Neural progenitor cell (in vitro differentiated cells): Measurements from ENCODE around the gene MAPK4. TPM values are rescaled to one million over a fixed set of nuclear protein-coding genes. Genes with fewer than 3 reads are reported as not detected.

Experiments used
- DNase-seq: peaks from one replicate; pipeline ENCODE4 v3.0.0-alpha.2; 2016; ENCODE audit warnings: low spot score
- H2AFZ ChIP-seq: fragments of 200-600 bp; sonication (generic); replicated peaks from 2 replicates; pipeline ENCODE4 v1.6.1; 2016; ENCODE audit warnings: antibody characterized with exemption
- H3F3A ChIP-seq: fragments of 200-600 bp; sonication (generic); 2 replicates; pipeline ENCODE4 v1.6.1; 2016; ENCODE audit warnings: antibody characterized with exemption, low read depth
- H3K27ac ChIP-seq: fragments of 200-600 bp; sonication (generic); 2 replicates; pipeline ENCODE4 v1.5.1; 2016; ENCODE audit warnings: mild to moderate bottlenecking
- H3K27me3 ChIP-seq: fragments of 200-600 bp; sonication (generic); 2 replicates; pipeline ENCODE4 v1.6.1; 2016; ENCODE audit warnings: mild to moderate bottlenecking, moderate library complexity
- H3K36me3 ChIP-seq: fragments of 200-600 bp; sonication (generic); 2 replicates; pipeline ENCODE4 v1.5.1; 2016
- H3K4me1 ChIP-seq: fragments of 200-600 bp; sonication (generic); 2 replicates; pipeline ENCODE4 v1.6.1; 2016; ENCODE audit warnings: mixed run types
- H3K4me2 ChIP-seq: fragments of 200-600 bp; sonication (generic); 2 replicates; pipeline ENCODE4 v1.6.1; 2016
- H3K4me3 ChIP-seq: fragments of 200-600 bp; sonication (generic); 2 replicates; pipeline ENCODE4 v1.5.1; 2016
- H3K79me2 ChIP-seq: fragments of 200-600 bp; sonication (generic); 2 replicates; pipeline ENCODE4 v1.6.1; 2016; ENCODE audit warnings: low read depth
- H3K9ac ChIP-seq: fragments of 200-600 bp; sonication (generic); 2 replicates; pipeline ENCODE4 v1.6.1; 2016
- H3K9me3 ChIP-seq: fragments of 200-600 bp; sonication (generic); 2 replicates; pipeline ENCODE4 v1.5.1; 2016; ENCODE audit warnings: low read depth
- H4K20me1 ChIP-seq: fragments of 200-600 bp; sonication (generic); 2 replicates; pipeline ENCODE4 v1.6.1; 2016; ENCODE audit warnings: low read depth
- H3K27ac Mint-ChIP-seq: 3 replicates; pipeline ENCODE4 v1.8.0; 2021; ENCODE audit warnings: mixed read lengths
- H3K27me3 Mint-ChIP-seq: 2 replicates; pipeline ENCODE4 v1.8.0; 2022; ENCODE audit warnings: low read depth, mild to moderate bottlenecking, inconsistent platforms, moderate library complexity, mixed read lengths; ENCODE audit not compliant: insufficient read depth
- H3K36me3 Mint-ChIP-seq: 3 replicates; pipeline ENCODE4 v1.8.0; 2021; ENCODE audit warnings: mixed read lengths
- H3K4me1 Mint-ChIP-seq: 3 replicates; pipeline ENCODE4 v1.8.0; 2021; ENCODE audit warnings: mixed read lengths
- H3K4me3 Mint-ChIP-seq: 3 replicates; pipeline ENCODE4 v1.8.0; 2021; ENCODE audit warnings: mild to moderate bottlenecking, moderate library complexity, mixed read lengths
- H3K9me3 Mint-ChIP-seq: 3 replicates; pipeline ENCODE4 v1.8.0; 2020; ENCODE audit warnings: mixed read lengths
- EZH2 ChIP-seq: fragments of 200-600 bp; sonication (generic); IDR thresholded peaks from 2 replicates; pipeline ENCODE4 v1.6.1; 2017; ENCODE audit warnings: antibody characterized with exemption, mild to moderate bottlenecking, moderate library complexity
- EZH2phosphoT487 ChIP-seq: fragments of 200-600 bp; sonication (generic); IDR thresholded peaks from 2 replicates; pipeline ENCODE4 v1.6.1; 2017; ENCODE audit warnings: antibody characterized with exemption
- total RNA-seq: library from RNA; depleted of rRNA; stranded (reverse); fragments of >200 nt; gene quantifications from 2 replicates; pipeline ENCODE4 v1.2.3, GENCODE V29; 2015; ENCODE audit warnings: low replicate concordance
- TF ChIP-seq, protein P1 (sequence below): fragments of 200-600 bp; sonication (generic); IDR thresholded peaks from 2 replicates; pipeline ENCODE4 v1.5.1; 2017; ENCODE audit warnings: antibody characterized with exemption, mild to moderate bottlenecking

Gene MAPK4
- total RNA-seq, 1 donor from 2014 or later: 7.0 TPM

DNA sequence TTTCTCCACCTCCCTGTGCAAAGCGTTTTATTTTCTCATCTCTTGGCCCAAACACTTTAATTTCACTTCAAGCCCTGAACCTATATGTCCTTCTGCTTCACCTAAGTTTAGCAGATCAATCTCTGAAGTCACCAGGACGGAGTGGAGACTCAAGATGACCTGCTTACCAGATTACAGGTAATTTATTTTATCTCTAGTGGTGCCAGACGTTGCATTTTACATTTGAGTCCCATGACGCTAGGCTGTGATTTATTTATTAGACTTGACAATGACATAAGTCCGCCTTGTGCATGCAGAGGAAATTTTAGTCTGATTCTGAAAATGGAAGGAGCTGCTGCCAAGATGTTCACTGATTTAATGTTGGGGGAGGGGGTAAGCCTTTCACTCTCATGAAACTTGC, 186.1 kb downstream of the MAPK4 start:
- peaks cover 47% of the 10 kb centered on the region for H3K4me1 Mint-ChIP-seq
- H3K27me3 ChIP-seq: no peaks in the 10 kb centered on the region
- H2AFZ ChIP-seq: no peak overlapping the region
- H3F3A ChIP-seq: peaks cover 30% of the 10 kb centered on the region
- H3K27me3 Mint-ChIP-seq: peaks cover 2% of the 10 kb centered on the region
- no peak for DNase-seq
- H3K79me2 ChIP-seq: no peaks in the 10 kb centered on the region
- H3K9me3 ChIP-seq: no peaks in the 10 kb centered on the region
- H3K4me1 ChIP-seq: peaks cover 37% of the 10 kb centered on the region
- H3K27ac Mint-ChIP-seq: no peak overlapping the region
- peaks cover 25% of the 10 kb centered on the region for H3K9me3 Mint-ChIP-seq
- no peaks in the 10 kb centered on the region for H3K36me3 ChIP-seq
- no peak overlapping the region for H3K9ac ChIP-seq
- peaks cover 3% of the 10 kb centered on the region for H3K36me3 Mint-ChIP-seq
- no peak overlapping the region for H3K4me3 ChIP-seq
- H3K4me3 Mint-ChIP-seq: no peak overlapping the region
- H3K4me2 ChIP-seq: no peak overlapping the region
- H3K27ac ChIP-seq: no peak overlapping the region
- no peaks in the 10 kb centered on the region for H4K20me1 ChIP-seq
- TF ChIP-seq EZH2phosphoT487 (no peak), EZH2 (no peak)
- TF ChIP-seq, protein P1, sequence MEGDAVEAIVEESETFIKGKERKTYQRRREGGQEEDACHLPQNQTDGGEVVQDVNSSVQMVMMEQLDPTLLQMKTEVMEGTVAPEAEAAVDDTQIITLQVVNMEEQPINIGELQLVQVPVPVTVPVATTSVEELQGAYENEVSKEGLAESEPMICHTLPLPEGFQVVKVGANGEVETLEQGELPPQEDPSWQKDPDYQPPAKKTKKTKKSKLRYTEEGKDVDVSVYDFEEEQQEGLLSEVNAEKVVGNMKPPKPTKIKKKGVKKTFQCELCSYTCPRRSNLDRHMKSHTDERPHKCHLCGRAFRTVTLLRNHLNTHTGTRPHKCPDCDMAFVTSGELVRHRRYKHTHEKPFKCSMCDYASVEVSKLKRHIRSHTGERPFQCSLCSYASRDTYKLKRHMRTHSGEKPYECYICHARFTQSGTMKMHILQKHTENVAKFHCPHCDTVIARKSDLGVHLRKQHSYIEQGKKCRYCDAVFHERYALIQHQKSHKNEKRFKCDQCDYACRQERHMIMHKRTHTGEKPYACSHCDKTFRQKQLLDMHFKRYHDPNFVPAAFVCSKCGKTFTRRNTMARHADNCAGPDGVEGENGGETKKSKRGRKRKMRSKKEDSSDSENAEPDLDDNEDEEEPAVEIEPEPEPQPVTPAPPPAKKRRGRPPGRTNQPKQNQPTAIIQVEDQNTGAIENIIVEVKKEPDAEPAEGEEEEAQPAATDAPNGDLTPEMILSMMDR: no peak

DNA sequence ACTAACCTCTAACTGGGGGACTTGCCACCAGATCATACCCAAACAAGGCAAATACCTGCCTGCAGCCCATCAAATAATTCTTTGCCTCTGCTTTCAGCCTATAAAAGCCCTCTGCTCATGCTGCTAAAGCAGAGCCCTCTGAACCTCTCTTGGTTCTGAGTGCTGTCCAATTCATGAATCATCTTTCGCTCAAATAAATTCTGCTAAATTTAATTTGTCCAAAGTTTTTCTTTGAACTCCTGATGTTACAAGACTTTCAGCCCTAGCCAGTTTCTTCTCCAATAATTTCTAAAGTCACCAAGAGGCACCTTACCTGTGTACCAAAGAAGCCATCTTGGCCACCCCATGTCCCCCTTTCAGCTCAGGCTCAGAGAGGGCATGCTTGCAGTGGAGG, 188.0 kb downstream of the MAPK4 start:
- Histone ChIP-seq H3K9ac (no peak overlapping the region), H4K20me1 (no peaks in the 10 kb centered on the region), H3K27me3 (no peaks in the 10 kb centered on the region), H3K4me3 (no peak overlapping the region), H3K36me3 (no peaks in the 10 kb centered on the region), H3K79me2 (no peaks in the 10 kb centered on the region), H3K27ac (peak overlapping the region; percentile 89), H2AFZ (no peak overlapping the region), H3K4me1 (peaks cover 47% of the 10 kb centered on the region), H3K4me2 (peak overlapping the region; percentile 56), H3K9me3 (no peaks in the 10 kb centered on the region), H3F3A (peaks cover 30% of the 10 kb centered on the region)
- DNase-seq: no peak
- H3K27me3 Mint-ChIP-seq: peaks cover 8% of the 10 kb centered on the region
- H3K9me3 Mint-ChIP-seq: peaks cover 31% of the 10 kb centered on the region
- H3K36me3 Mint-ChIP-seq: peaks cover 1% of the 10 kb centered on the region
- peak overlapping the region; percentile 56 for H3K4me3 Mint-ChIP-seq
- TF ChIP-seq, protein P1: no peak
- no peak for TF ChIP-seq EZH2
- no peak for TF ChIP-seq EZH2phosphoT487
- peaks cover 56% of the 10 kb centered on the region for H3K4me1 Mint-ChIP-seq
- H3K27ac Mint-ChIP-seq: peak overlapping the region; percentile 98

DNA sequence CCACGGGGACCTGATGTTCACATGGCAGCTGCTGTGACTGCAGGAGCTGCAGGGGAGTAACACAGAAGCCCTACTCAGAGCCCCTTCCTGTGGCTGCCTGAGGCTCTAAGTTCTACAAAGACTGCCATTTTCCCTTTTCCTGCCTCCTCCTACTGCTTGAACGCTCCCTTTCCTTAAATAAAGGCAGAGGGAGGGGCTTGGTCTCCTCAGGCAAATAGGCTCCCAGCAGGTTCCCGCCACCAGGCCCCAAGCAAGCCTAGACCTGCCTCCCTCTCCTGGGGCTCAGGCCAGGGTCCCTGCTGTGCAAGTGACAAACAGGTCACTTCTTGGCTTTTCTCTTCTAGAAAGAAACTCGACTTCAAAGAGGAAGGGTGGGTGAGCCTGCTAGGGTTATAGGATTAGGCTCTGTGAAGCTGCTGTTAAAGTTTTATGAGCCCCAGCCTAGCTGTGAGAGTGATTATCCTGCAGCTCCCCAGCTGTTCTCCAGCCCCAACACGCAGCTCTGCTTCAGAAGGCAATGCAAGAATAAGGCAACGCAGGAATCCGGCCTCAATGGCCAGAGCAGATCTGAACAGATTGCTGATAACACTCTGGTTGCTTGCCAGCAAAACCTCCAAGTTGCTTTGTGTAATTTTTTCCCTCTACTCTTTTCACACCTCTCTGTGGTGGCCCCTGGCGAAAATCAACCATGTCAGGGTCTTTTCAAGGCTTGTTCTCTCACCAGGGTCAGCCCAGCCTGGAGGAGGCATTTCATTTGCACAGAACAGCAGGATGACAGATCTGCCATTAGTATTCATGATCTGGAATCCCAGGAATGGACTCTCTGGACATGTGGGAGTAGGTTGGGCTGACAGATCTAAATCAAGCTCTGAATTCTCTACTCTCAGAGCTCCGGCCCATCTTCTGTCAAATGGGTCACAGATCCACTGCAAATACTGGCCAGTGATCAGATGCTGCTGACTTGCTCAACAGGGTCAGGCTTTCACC, 188.6 kb downstream of the MAPK4 start:
- no peaks in the 10 kb centered on the region for H4K20me1 ChIP-seq
- no peaks in the 10 kb centered on the region for H3K79me2 ChIP-seq
- H3K27ac Mint-ChIP-seq: peak overlapping the region; percentile 98
- TF ChIP-seq, protein P1: no peak
- TF ChIP-seq EZH2: peak; percentile 32
- no peak for TF ChIP-seq EZH2phosphoT487
- no peaks in the 10 kb centered on the region for H3K36me3 ChIP-seq
- peak overlapping the region; percentile 89 for H3K27ac ChIP-seq
- no peak overlapping the region for H3K9ac ChIP-seq
- no peaks in the 10 kb centered on the region for H3K9me3 ChIP-seq
- H3K4me2 ChIP-seq: peak overlapping the region; percentile 56
- H3K27me3 Mint-ChIP-seq: peaks cover 8% of the 10 kb centered on the region
- H3K4me3 Mint-ChIP-seq: peak overlapping the region; percentile 56
- H3F3A ChIP-seq: peaks cover 30% of the 10 kb centered on the region
- no peak overlapping the region for H3K4me3 ChIP-seq
- no peaks in the 10 kb centered on the region for H3K27me3 ChIP-seq
- H2AFZ ChIP-seq: no peak overlapping the region
- peaks cover 27% of the 10 kb centered on the region for H3K9me3 Mint-ChIP-seq
- H3K4me1 ChIP-seq: peaks cover 47% of the 10 kb centered on the region
- H3K36me3 Mint-ChIP-seq: peaks cover 1% of the 10 kb centered on the region
- H3K4me1 Mint-ChIP-seq: peaks cover 56% of the 10 kb centered on the region
- DNase-seq: peak; percentile 82
